Activated T-cell treated with anti-CD3 and anti-CD28 coated beads, Interleukin-2, amount 50 U/mL, for 48 hours (primary cell): Measurements from ENCODE around the gene GDF10.

ENCODE experiments used
- DNase-seq, 2 experiments: peaks; one replicate each; pipeline ENCODE4 v3.0.0-alpha.2; 2020

Gene GDF10

DNA sequence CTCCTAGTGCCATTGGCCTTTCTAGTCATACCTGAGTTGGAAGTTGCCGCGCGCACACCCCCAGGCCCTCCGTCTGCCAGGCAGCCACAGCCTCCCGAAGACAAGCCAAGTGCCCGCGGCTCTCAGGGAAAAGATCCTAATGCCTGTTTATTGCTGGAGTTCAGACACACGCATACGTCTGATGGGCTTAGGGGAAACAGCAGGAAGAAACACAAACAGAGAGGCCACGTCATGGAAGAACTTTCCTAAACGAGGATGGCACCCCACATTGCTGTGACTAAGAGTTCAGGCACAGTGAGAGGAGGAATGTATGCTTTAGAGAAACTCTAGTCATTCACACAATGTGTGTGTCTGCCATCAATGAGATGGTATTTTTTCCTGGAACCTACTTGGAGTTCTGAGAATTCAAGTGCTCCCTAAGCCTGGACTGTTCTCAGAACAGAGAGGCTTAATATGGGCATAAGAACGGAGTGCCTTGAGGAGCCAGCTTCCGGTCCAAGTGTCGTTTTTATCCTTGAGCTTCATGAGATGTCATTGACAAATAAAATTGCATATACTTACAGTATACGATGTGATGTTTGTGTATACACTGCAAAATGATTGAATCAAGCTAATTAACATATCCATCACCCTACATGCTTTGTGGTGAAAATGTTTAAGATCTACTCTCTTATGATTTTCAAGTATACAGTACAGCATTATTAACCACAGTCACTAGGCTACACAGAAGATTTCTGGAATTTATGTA, 36.6 kb downstream of the GDF10 start:
- no peak for DNase-seq

DNA sequence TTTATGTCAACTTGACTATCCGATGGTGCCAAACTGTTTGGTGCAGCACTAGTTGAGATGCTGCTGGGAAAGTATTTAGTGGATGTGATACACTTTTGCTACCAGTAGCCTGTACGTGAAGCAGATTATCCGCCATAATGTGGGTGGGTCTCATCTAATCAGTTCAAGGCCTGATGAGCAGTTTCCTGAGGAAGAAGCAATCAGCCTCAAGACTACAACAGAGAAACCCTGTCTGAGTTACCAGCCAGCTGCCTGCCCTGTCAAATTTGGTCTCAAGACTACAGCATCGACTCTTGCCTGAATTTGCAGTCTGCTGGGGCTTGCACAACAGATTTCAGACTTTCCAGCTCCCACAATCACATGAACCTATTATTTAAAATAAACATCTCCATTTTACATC, 37.3 kb downstream of the GDF10 start:
- no peak for DNase-seq

DNA sequence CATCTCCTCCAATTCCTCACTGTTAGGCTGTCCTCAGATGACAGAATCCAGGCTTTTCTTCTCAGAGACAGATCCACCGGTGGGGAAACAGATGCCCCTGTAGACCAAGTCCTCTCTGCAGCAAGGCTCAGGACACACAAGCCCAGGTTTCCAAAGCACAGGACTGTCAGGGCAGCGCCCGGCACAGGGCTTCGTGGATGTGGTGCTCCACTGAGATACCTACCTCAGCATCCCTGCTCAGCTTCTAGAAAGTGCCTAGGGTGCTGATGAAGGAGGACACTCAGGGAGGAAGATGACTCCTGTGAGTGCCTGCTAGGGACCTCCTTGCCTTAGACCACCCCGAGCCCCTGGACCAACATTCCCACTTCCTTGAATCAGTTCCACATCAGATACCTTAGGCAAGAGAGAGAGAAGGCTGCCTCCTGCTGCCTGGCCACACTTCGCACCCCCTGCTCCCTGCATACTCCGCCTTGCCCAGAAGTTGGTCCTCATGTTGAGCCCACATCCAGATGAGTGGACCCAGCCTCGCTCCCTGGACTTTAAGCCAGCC, 39.3 kb downstream of the GDF10 start:
- no peak for DNase-seq

DNA sequence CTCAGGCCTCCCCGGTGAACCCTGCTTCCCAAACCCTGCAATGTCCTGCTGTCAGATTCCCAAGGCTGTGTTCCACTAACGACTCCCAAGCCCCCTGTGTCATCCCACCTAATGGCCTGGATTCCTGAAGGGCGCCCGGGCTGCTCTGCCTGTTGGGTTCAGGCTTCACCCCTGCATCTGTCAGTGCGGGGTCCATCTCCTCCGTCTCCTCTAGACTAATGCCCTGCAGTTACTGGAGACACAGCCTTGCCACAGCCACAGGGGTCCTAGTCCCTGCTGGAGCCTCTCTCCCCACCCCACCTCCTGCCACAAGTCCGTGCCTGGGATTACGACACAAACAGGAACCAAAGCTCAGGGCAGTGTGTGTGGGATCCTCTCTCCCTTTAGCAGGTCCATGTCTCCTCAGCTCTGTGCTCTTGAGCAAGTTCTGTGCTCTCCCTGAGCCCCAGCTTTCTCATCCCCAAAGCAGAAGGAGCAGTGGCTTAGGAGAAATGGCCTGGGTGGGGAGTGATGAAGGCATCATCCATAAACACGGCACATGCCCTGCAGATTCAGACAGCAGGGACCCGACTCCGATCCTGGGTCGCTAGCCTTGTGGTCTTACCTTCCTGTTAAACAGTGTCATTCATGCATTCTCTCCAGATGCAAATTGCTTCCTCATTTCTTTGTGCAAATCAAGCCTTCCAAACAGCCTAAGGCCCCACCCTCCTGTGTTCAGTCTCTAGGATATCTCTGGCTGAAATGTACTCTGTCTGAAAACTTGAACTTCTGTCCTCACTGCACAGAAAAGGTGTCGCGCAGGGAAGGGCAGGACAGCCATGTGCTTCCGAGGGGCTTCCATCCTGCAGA, 40.0 kb downstream of the GDF10 start:
- DNase-seq: no peak

- DNase-seq: peak; percentile 79 to 83
Measured at GRCh38 chr10:47340608-47341170, 40.7 kb downstream of the GDF10 start.

DNA sequence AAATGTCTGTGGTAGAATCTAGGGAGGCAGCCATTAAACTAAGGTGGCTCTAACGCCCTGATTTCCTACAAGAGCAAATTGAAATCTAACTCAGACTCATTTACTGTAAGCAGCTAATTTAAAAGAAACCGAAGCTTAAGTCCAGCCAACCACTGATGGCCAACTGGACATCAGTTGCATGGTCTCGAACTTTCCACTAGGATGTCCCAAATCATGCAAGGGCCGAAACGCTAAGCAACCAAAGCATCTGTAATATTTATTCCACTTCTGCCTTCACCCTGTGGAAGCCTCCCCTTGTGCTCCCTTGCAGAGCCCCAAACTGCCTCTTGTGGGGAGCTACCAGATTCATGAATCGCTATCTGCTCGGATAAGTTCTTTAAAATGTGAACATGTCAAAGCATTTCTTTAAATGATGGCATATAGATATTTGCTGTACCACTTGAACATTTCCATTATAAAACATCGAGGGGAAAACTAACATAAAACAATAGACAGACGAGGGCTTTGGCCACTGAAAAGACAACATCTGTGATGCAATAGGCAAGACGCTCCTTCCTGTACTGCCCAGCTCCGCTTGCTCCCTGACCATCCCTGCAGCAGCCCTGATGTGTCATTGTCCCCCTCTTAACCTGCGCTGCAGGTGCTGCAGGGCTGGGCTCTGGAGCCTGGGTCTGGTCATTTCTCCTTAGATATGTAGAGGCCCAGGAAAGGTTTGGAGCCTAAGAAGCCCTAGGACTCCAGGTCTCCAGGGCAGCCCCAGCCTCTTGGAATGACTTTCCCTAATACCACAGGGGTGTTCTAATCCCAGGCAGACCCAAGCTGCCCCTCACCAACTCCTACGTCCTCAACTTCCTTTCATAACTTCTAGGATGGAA, 45.2 kb downstream of the GDF10 start:
- DNase-seq: no peak

GRCh38 chr10:47346581-47347302, 46.7 kb downstream of the GDF10 start:
- no peak for DNase-seq

- no peak for DNase-seq
Measured at GRCh38 chr10:47347303-47347675, 47.3 kb downstream of the GDF10 start.

DNA sequence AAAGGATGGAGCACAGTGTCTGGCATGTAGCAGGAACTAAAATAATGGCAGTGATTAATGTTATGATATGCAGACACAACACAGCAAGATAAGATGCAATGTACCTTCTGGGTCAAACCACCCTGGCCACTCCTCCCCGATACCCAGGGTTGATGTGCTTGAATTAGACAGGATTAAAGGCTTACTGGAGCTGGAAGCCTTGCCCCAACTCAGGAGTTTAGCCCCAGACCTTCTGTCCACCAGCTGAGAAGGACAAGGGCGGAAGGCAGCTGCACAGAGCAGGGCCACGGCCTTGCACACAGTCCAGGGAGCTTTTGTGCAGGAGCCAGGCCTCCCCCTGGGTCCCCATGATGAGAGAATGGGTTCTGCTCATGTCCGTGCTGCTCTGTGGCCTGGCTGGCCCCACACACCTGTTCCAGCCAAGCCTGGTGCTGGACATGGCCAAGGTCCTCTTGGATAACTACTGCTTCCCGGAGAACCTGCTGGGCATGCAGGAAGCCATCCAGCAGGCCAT, 48.2 kb downstream of the GDF10 start, which contains the start of gene RBP3:
Gene RBP3, plus strand, starts transcription at position 226 of the 514 bp plus-strand sequence. Its CDS starts 122 bp downstream, at position 348.
- no peak for DNase-seq

DNA sequence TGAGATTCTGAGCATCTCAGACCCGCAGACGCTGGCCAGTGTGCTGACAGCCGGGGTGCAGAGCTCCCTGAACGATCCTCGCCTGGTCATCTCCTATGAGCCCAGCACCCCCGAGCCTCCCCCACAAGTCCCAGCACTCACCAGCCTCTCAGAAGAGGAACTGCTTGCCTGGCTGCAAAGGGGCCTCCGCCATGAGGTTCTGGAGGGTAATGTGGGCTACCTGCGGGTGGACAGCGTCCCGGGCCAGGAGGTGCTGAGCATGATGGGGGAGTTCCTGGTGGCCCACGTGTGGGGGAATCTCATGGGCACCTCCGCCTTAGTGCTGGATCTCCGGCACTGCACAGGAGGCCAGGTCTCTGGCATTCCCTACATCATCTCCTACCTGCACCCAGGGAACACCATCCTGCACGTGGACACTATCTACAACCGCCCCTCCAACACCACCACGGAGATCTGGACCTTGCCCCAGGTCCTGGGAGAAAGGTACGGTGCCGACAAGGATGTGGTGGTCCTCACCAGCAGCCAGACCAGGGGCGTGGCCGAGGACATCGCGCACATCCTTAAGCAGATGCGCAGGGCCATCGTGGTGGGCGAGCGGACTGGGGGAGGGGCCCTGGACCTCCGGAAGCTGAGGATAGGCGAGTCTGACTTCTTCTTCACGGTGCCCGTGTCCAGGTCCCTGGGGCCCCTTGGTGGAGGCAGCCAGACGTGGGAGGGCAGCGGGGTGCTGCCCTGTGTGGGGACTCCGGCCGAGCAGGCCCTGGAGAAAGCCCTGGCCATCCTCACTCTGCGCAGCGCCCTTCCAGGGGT, 48.9 kb downstream of the GDF10 start:
- DNase-seq: no peak

- no peak for DNase-seq
Measured at GRCh38 chr10:47349516-47349915, 49.5 kb downstream of the GDF10 start.

- no peak for DNase-seq
Measured at GRCh38 chr10:47349941-47350371, 50.0 kb downstream of the GDF10 start.

- no peak for DNase-seq
Measured at GRCh38 chr10:47350671-47351640, 51.0 kb downstream of the GDF10 start.

GRCh38 chr10:47351899-47352815, 52.2 kb downstream of the GDF10 start:
- DNase-seq: no peak

- no peak for DNase-seq
Measured at GRCh38 chr10:47353351-47353750, 53.4 kb downstream of the GDF10 start.

- no peak for DNase-seq
Measured at GRCh38 chr10:47354165-47354564, 54.2 kb downstream of the GDF10 start.

DNA sequence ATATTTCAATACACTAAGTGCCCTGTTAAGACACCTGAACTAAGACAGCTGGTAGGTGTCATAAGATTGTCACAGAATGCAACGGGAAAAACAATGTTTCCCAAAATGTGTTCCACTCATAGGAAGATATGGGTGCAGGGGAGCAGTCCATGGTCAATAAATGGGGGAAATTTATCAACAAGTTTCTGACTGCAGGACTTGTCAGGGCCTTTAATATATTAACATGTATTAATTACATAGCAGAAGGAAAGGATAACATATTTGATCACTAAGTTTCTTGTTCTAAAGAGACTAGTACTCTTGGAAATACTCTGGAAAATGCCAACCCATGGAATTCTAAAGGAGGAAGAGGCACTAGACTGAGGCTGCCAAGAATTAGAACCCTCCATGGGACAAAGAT, 54.9 kb downstream of the GDF10 start:
- no peak for DNase-seq

DNA sequence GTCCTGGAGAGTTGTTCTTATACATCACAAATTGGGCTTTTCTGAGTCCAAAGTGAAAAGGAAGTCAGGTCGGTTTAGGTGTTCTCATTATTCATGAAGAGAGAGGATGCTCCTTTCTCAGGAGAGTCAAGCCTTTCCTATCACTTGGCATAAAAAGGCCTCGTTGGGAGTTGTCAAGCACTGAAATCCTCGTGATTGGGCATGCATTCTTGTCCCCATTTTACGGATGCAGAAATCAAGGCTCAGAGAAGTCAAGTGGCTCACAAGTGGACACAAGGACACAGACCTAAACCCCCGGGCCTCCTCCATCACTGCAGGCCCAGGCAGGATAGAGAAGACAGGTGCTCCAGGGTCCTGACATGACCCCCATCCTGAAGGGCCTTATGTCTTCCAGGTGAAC, 56.7 kb downstream of the GDF10 start:
- DNase-seq: no peak
